HG03095 (cell line): ENCODE results near the gene PRDM9.
"Not testable (repeated sequence)": the region's sequence is repeated elsewhere in the genome, so short reads cannot be mapped to it uniquely, and the experiment has no call there.

ENCODE experiments used
- ATAC-seq: cut with Tn5 transposase; IDR thresholded peaks from one replicate; pipeline ENCODE4 v1.9.1; 2021; ENCODE audit warnings: moderate library complexity; ENCODE audit not compliant: unreplicated experiment

The PRDM9 gene

GRCh38 chr5:23507278-23507685 is at the start of gene PRDM9:
Gene PRDM9 (plus strand): TSS chr5:23507609. CDS start chr5:23509034, 1,425 bp downstream.
- no peak for ATAC-seq

- no peak for ATAC-seq
Measured at GRCh38 chr5:23457780-23458179, 49.6 kb upstream of the PRDM9 start.

- no peak for ATAC-seq
Measured at GRCh38 chr5:23459214-23459613, 48.2 kb upstream of the PRDM9 start.

GRCh38 chr5:23461576-23461975 is 45.8 kb upstream of the PRDM9 start:
- no peak for ATAC-seq

- no peak for ATAC-seq
Measured at GRCh38 chr5:23466401-23466912, 41.0 kb upstream of the PRDM9 start.

GRCh38 chr5:23468658-23469057 is 38.8 kb upstream of the PRDM9 start:
- no peak for ATAC-seq

GRCh38 chr5:23473915-23474314 is 33.5 kb upstream of the PRDM9 start:
- no peak for ATAC-seq

GRCh38 chr5:23474315-23474714 is 33.1 kb upstream of the PRDM9 start:
- no peak for ATAC-seq

GRCh38 chr5:23476580-23476979 is 30.8 kb upstream of the PRDM9 start:
- ATAC-seq: no peak

GRCh38 chr5:23482642-23483041 is 24.8 kb upstream of the PRDM9 start:
- ATAC-seq: no peak

GRCh38 chr5:23483090-23483489 is 24.3 kb upstream of the PRDM9 start:
- ATAC-seq: no peak

- ATAC-seq: no peak
Measured at GRCh38 chr5:23484096-23484495, 23.3 kb upstream of the PRDM9 start.

- ATAC-seq: not testable (repeated sequence)
Measured at GRCh38 chr5:23486227-23486626, 21.2 kb upstream of the PRDM9 start.

GRCh38 chr5:23490993-23491392 is 16.4 kb upstream of the PRDM9 start:
- no peak for ATAC-seq

- ATAC-seq: no peak
Measured at GRCh38 chr5:23494558-23494957, 12.9 kb upstream of the PRDM9 start.

GRCh38 chr5:23496576-23496975 is 10.8 kb upstream of the PRDM9 start:
- ATAC-seq: no peak

- ATAC-seq: no peak
Measured at GRCh38 chr5:23506329-23507236, 826 bp upstream of the PRDM9 start.

GRCh38 chr5:23510434-23510833 is 3.0 kb downstream of the PRDM9 start:
- ATAC-seq: not testable (repeated sequence)

GRCh38 chr5:23522553-23522952 is 15.1 kb downstream of the PRDM9 start:
- no peak for ATAC-seq

- no peak for ATAC-seq
Measured at GRCh38 chr5:23523031-23523430, 15.6 kb downstream of the PRDM9 start.

GRCh38 chr5:23523998-23524397 is 16.6 kb downstream of the PRDM9 start:
- no peak for ATAC-seq

GRCh38 chr5:23525751-23526150 is 18.3 kb downstream of the PRDM9 start:
- no peak for ATAC-seq
